ENCODE results near the gene PCNX1. TPM values are rescaled to one million over a fixed set of nuclear protein-coding genes. Genes with fewer than 3 reads are reported as not detected.

The PCNX1 gene
- total and polyA plus RNA-seq, 9 of the 15 experiments (the other 6 are each of a cell fraction or from before 2014, with no cell fraction given) = 0.30 to 4.5 (median 2.3) TPM

- TF ChIP-seq E2F6 (IDR thresholded peaks at IDR 0.05; ENCODE audit: borderline replicate concordance in 1 of 2, extremely low read depth in 1 of 2, insufficient read depth in 1 of 2, insufficient read length in 1 of 2, low read depth in 1 of 2, low read length in 1 of 2, poor library complexity in 1 of 2, severe bottlenecking in 1 of 2) (peak in 1 of 2 experiments; percentile 39), MLX (CRISPR knock-in tag; conservative IDR thresholded peaks at IDR 0.05) (no peak), SMAD2 (IDR thresholded peaks at IDR 0.05; ENCODE audit: low read depth, low read length) (no peak)
Measured at GRCh38 chr14:70907996-70908934, 1.0 kb downstream of the PCNX1 start (continued).

DNA sequence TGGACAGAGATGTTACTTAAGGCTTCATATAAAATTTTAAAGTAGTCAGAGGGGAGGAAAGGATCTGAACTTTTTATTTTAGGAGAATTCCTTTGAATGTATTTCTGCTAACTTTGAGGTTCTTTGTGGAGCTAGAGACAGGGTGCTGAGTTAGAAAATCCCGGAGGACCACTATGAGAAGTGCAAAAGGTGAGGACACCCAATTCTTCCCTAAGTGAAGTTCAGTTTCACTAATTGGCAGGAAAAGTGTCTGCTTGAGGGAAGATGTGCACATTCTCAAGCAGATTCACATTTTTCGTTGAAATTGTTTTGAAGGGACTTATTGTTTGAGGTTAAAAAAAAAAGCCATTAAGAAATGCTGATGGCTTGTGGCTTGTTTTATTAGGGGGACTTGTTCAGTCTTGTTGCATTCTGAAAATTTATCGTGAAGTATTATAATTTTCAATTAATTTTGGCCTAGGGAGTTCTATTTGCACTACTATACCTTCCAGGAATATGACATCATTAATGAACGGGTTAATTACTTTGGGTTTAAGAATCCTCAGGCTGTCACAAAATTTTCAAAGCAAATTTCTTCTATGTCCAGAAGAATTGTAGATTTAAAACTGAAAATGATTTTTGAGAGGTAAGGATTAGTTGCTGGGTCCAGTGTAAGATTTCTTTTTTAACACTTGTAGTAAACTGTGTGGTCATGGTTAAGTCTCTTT lies 1.8 kb downstream of the PCNX1 start:
- Histone ChIP-seq H3K4me1 (replicated peaks in 1 of 2; ENCODE audit: control insufficient read depth in 2 of 2, insufficient read depth in 2 of 2, low read length in 2 of 2) (peaks cover 2 to 14% of the 10 kb centered on the region in 2 experiments; a peak in 3 of 5 replicates), H3K9me1 (ENCODE audit: control insufficient read depth, insufficient read depth, low read length) (no peaks in the 10 kb centered on the region), H4K20me1 (replicated peaks; ENCODE audit: control insufficient read depth, insufficient read depth, low read length) (no peaks in the 10 kb centered on the region), H3K36me3 (ENCODE audit: control insufficient read depth, insufficient read depth, low read length) (no peaks in the 10 kb centered on the region), H3K4me2 (ENCODE audit: insufficient read depth, low read length) (no peak overlapping the region), H3K27me3 (ENCODE audit: control insufficient read depth in 2 of 2, insufficient read depth in 2 of 2, low read length in 2 of 2) (no peaks in the 10 kb centered on the region), H3K9me3 (replicated peaks; ENCODE audit: control insufficient read depth, insufficient read depth, low read depth, low read length) (no peaks in the 10 kb centered on the region), H2AFZ (ENCODE audit: low read depth, low read length) (no peak overlapping the region), H3K4me3 (no peak overlapping the region), H3K9ac (ENCODE audit: insufficient read depth in 1 of 2, low read depth in 2 of 2, low read length in 2 of 2) (no peak overlapping the region), H3K79me2 (ENCODE audit: control insufficient read depth, insufficient read depth, low read length) (no peaks in the 10 kb centered on the region), H3K27ac (ENCODE audit: extremely low read depth, low read depth, low read length) (no peak overlapping the region)
- intact Hi-C loops (cut with micrococcal nuclease) (loop anchor here (5.0 kb wide), 1 partner anchor 48 kb away; no protein-coding TSS in a partner anchor), in situ Hi-C loops (cut with MboI) (no loop called here)
- WGBS (ENCODE audit: insufficient coverage, low coverage, missing lambda C conversion rate) = 31% methylated on average over 4 of the region's 4 CpGs
- no peak for ATAC-seq
- ChIA-PET CTCF (ENCODE audit: low intra/inter-chr PET ratio) (no interaction called here), POLR2A (interaction anchor here (0.7 kb wide), 1 partner anchor 43 kb away, joined by 3 read pairs; no protein-coding TSS in a partner anchor)
- no peak for DNase-seq (ENCODE audit: extremely low read depth in 1 of 4, low spot score in 3 of 4)
- no peak for FAIRE-seq
- TF ChIP-seq, protein P1, sequence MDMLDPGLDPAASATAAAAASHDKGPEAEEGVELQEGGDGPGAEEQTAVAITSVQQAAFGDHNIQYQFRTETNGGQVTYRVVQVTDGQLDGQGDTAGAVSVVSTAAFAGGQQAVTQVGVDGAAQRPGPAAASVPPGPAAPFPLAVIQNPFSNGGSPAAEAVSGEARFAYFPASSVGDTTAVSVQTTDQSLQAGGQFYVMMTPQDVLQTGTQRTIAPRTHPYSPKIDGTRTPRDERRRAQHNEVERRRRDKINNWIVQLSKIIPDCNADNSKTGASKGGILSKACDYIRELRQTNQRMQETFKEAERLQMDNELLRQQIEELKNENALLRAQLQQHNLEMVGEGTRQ (CRISPR knock-in tag; IDR thresholded peaks at IDR 0.05) = no peak
- no peak for TF ChIP-seq FOXJ2 (tag; IDR thresholded peaks at IDR 0.05)
- TF ChIP-seq NR2F6 (CRISPR knock-in tag; IDR thresholded peaks at IDR 0.05) = no peak
- no peak for TF ChIP-seq SIX5 (IDR thresholded peaks at IDR 0.05; ENCODE audit: borderline replicate concordance in 1 of 2, insufficient read depth in 1 of 2, low read depth in 1 of 2, low read length in 2 of 2)
- no peak for TF ChIP-seq MXI1 (IDR thresholded peaks at IDR 0.05; ENCODE audit: low read depth, low read length)
- no peak for TF ChIP-seq GABPB2 (CRISPR knock-in tag; conservative IDR thresholded peaks at IDR 0.05)
- TF ChIP-seq SIRT6 (IDR thresholded peaks at IDR 0.05; ENCODE audit: low read depth, low read length) = no peak
- no peak for TF ChIP-seq CCNT2 (IDR thresholded peaks at IDR 0.05; ENCODE audit: borderline replicate concordance, extremely low read depth, insufficient read length, low read depth, low read length)
- TF ChIP-seq, protein P2, sequence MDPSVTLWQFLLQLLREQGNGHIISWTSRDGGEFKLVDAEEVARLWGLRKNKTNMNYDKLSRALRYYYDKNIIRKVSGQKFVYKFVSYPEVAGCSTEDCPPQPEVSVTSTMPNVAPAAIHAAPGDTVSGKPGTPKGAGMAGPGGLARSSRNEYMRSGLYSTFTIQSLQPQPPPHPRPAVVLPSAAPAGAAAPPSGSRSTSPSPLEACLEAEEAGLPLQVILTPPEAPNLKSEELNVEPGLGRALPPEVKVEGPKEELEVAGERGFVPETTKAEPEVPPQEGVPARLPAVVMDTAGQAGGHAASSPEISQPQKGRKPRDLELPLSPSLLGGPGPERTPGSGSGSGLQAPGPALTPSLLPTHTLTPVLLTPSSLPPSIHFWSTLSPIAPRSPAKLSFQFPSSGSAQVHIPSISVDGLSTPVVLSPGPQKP (CRISPR knock-in tag; IDR thresholded peaks at IDR 0.05) = no peak
- no peak for TF ChIP-seq C11orf30 (IDR thresholded peaks at IDR 0.05; ENCODE audit: low read depth)
- no peak for TF ChIP-seq HDGF (IDR thresholded peaks at IDR 0.05)
- BruUV-seq (replicated peaks) = TSS peak; percentile 52
